ENCODE results near the gene CLASP2. TPM values are rescaled to one million over a fixed set of nuclear protein-coding genes. Genes with fewer than 3 reads are reported as not detected.

CLASP2 gene
- total RNA-seq, 1 experiment from 2014 or later, result 66.3 TPM

DNA sequence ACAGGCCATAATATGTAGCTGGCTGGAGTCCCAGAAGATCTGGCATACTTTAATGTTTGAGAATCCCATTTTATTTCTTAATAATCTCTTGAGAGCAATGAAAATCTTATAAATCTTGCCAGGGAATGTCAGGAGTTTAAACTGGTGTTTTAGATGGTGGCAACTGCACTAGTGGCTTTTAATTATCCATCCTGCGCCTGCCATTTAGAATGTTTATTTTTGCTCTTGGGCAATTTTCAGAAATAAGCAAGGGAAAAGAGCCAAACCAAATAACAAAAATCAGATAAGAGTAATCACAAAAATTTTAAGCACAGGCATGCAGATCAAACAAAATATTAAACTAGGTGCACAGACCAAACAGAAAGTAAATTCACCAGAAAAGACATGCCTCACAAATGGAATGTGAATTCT lies 235.9 kb downstream of the CLASP2 start:
- H3K9me3 Mint-ChIP-seq (ENCODE audit: unreplicated experiment), result peaks cover 18% of the 10 kb centered on the region
- POLR2A ChIA-PET, result no interaction called here
- H3K27ac Mint-ChIP-seq (ENCODE audit: unreplicated experiment), result no peak overlapping the region
- no peak overlapping the region for H3K4me3 Mint-ChIP-seq (ENCODE audit: unreplicated experiment)
- BruUV-seq (replicated peaks), result no TSS peak
- peaks cover 4% of the 10 kb centered on the region for H3K36me3 Mint-ChIP-seq (ENCODE audit: insufficient read depth, unreplicated experiment)
- H3K27me3 ChIP-seq (replicated peaks; ENCODE audit: control insufficient read depth, insufficient read depth, low read length), result no peaks in the 10 kb centered on the region
- no peak overlapping the region for H3K4me3 ChIP-seq (ENCODE audit: low read depth, low read length)
- 0 out of 2 replicates have a peak, but pooled peaks cover 12% of the 10 kb centered on the region for H3K9me3 ChIP-seq
- H3K36me3 ChIP-seq (ENCODE audit: control insufficient read depth, insufficient read depth, low read length), result no peaks in the 10 kb centered on the region
- no peaks in the 10 kb centered on the region for H3K27me3 Mint-ChIP-seq (ENCODE audit: insufficient read depth, unreplicated experiment)
- H3K4me1 ChIP-seq, result no peaks in the 10 kb centered on the region
- intact Hi-C loops (cut with micrococcal nuclease; ENCODE audit: unreplicated experiment), result loop anchor here (5.0 kb wide), 1 partner anchor 40 kb away; the partner anchor contains the start of gene UBP1
- H3K4me1 Mint-ChIP-seq (ENCODE audit: low read depth, unreplicated experiment), result no peaks in the 10 kb centered on the region
- TF ChIP-seq CTCF (IDR thresholded peaks at IDR 0.05; ENCODE audit: insufficient read depth in 1 of 2, low read depth in 1 of 2, low read length in 1 of 2, severe bottlenecking in 1 of 2, unreplicated experiment in 1 of 2), result no peak
- CTCF ChIA-PET, result no interaction called here
- no peak for DNase-seq

GRCh38 chr3:33474896-33475295 lies 243.2 kb downstream of the CLASP2 start:
- intact Hi-C loops (cut with micrococcal nuclease; ENCODE audit: unreplicated experiment), result no loop called here
- BruUV-seq (replicated peaks), result no TSS peak
- H3K36me3 ChIP-seq (ENCODE audit: control insufficient read depth, insufficient read depth, low read length), result no peaks in the 10 kb centered on the region
- peaks cover 1% of the 10 kb centered on the region for H3K9me3 Mint-ChIP-seq (ENCODE audit: unreplicated experiment)
- H3K4me3 ChIP-seq (ENCODE audit: low read depth, low read length), result no peak overlapping the region
- DNase-seq, result no peak
- TF ChIP-seq CTCF (IDR thresholded peaks at IDR 0.05; ENCODE audit: insufficient read depth in 1 of 2, low read depth in 1 of 2, low read length in 1 of 2, severe bottlenecking in 1 of 2, unreplicated experiment in 1 of 2), result no peak
- no peaks in the 10 kb centered on the region for H3K36me3 Mint-ChIP-seq (ENCODE audit: insufficient read depth, unreplicated experiment)
- H3K4me1 Mint-ChIP-seq (ENCODE audit: low read depth, unreplicated experiment), result no peaks in the 10 kb centered on the region
- no peaks in the 10 kb centered on the region for H3K4me1 ChIP-seq
- H3K4me3 Mint-ChIP-seq (ENCODE audit: unreplicated experiment), result no peak overlapping the region
- ChIA-PET CTCF (interaction anchor here (0.7 kb wide), 1 partner anchor 34 kb away, joined by 7 read pairs; no protein-coding TSS in a partner anchor), POLR2A (interaction anchor here (0.7 kb wide), 1 partner anchor 238 kb away, joined by 3 read pairs; no protein-coding TSS in a partner anchor)
- no peaks in the 10 kb centered on the region for H3K27me3 ChIP-seq (replicated peaks; ENCODE audit: control insufficient read depth, insufficient read depth, low read length)
- H3K27ac Mint-ChIP-seq (ENCODE audit: unreplicated experiment), result no peak overlapping the region
- H3K9me3 ChIP-seq, result no peaks in the 10 kb centered on the region
- no peaks in the 10 kb centered on the region for H3K27me3 Mint-ChIP-seq (ENCODE audit: insufficient read depth, unreplicated experiment)

DNA sequence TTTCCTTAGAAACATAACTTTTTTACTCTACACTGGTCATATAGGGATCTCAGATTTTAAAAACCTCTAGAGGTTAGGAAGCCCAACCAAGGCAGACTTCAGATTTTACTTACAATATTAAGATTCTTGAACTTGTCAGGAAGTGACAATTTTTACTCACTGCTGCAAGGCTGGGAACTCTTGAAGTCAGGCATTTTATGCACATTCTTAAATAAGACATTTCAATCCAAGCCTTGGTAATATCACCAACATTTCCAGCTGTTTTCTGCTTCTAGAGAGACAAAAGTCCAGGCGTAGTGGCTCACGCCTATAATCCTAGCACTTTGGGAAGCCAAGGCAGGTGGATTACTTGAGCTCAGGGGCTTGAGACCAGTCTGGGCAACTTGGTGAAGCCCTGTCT lies 244.2 kb downstream of the CLASP2 start:
- Histone ChIP-seq H3K27me3 (replicated peaks; ENCODE audit: control insufficient read depth, insufficient read depth, low read length) (no peaks in the 10 kb centered on the region), H3K36me3 (ENCODE audit: control insufficient read depth, insufficient read depth, low read length) (no peaks in the 10 kb centered on the region), H3K4me1 (no peaks in the 10 kb centered on the region), H3K9me3 (0 out of 2 replicates have a peak, but pooled peaks cover 2% of the 10 kb centered on the region), H3K4me3 (ENCODE audit: low read depth, low read length) (no peak overlapping the region)
- no TSS peak for BruUV-seq (replicated peaks)
- Mint-ChIP-seq H3K36me3 (ENCODE audit: insufficient read depth, unreplicated experiment) (no peaks in the 10 kb centered on the region), H3K9me3 (ENCODE audit: unreplicated experiment) (no peaks in the 10 kb centered on the region), H3K4me1 (ENCODE audit: low read depth, unreplicated experiment) (no peaks in the 10 kb centered on the region), H3K27ac (ENCODE audit: unreplicated experiment) (no peak overlapping the region), H3K27me3 (ENCODE audit: insufficient read depth, unreplicated experiment) (no peaks in the 10 kb centered on the region), H3K4me3 (ENCODE audit: unreplicated experiment) (no peak overlapping the region)
- POLR2A ChIA-PET, result no interaction called here
- intact Hi-C loops (cut with micrococcal nuclease; ENCODE audit: unreplicated experiment), result no loop called here
- no peak for TF ChIP-seq CTCF (IDR thresholded peaks at IDR 0.05; ENCODE audit: insufficient read depth in 1 of 2, low read depth in 1 of 2, low read length in 1 of 2, severe bottlenecking in 1 of 2, unreplicated experiment in 1 of 2)
- no peak for DNase-seq
- CTCF ChIA-PET, result no interaction called here

All from Caco-2 (cell line).